ENCODE measurements around the gene HLCS. TPM values are rescaled to one million over a fixed set of nuclear protein-coding genes. Genes with fewer than 3 reads are reported as not detected.

HLCS gene
- polyA plus RNA-seq, 1 of the 3 experiments (the other 2 are of a cell fraction): 13.0 TPM

- Histone ChIP-seq H3K9me3 (no peaks in the 10 kb centered on the region), H3K27me3 (ENCODE audit: insufficient read depth) (no peaks in the 10 kb centered on the region), H2AFZ (ENCODE audit: low read depth) (no peak overlapping the region), H3K4me3 (ENCODE audit: low read depth in 2 of 2, low read length in 1 of 2) (peak overlapping the region; percentile 64 to 87; a peak in 3 of 4 replicates), H3K36me3 (replicated peaks in 1 of 2; ENCODE audit: control insufficient read depth in 1 of 2, insufficient read depth in 2 of 2, low read length in 1 of 2) (peaks cover 5 to 24% of the 10 kb centered on the region in 2 experiments), H3K9ac (0 out of 2 replicates have a peak overlapping the region, but pooled peaks have one; percentile 80), H3K4me2 (peak overlapping the region; percentile 96), H3K4me1 (ENCODE audit: control insufficient read depth in 1 of 2, insufficient read depth in 2 of 2, low read depth in 1 of 2, low read length in 1 of 2) (peaks cover 3 to 12% of the 10 kb centered on the region in 2 experiments; a peak in 2 of 4 replicates), H3F3A (replicated peaks; ENCODE audit: insufficient read depth) (peaks cover 2% of the 10 kb centered on the region), H3K27ac (ENCODE audit: low read depth in 2 of 2, low read length in 1 of 2) (no peak overlapping the region), H4K20me1 (ENCODE audit: insufficient read depth) (no peaks in the 10 kb centered on the region), H3K9me2 (no peaks in the 10 kb centered on the region), H3K79me2 (ENCODE audit: insufficient read depth) (peaks cover 16% of the 10 kb centered on the region)
- CTCF ChIA-PET: interaction anchor here (0.9 to 6.0 kb wide), 7 partner anchors 11 to 45 kb away, joined by 3 to 38 read pairs (median 3); no protein-coding TSS in a partner anchor
- WGBS (ENCODE audit: low lambda C conversion rate): 95% methylated on average over 8 of the region's 8 CpGs
- POLR2A ChIA-PET: interaction anchor here (2.3 kb wide), 1 partner anchor 25 kb away, joined by 10 read pairs; no protein-coding TSS in a partner anchor
- TF ChIP-seq CTCF (IDR thresholded peaks at IDR 0.05) (no peak), GATA2 (CRISPR knock-in tag; IDR thresholded peaks at IDR 0.05) (no peak), EP300 (IDR thresholded peaks at IDR 0.05; ENCODE audit: borderline replicate concordance in 1 of 2, low read depth in 1 of 2, low read length in 1 of 2) (no peak), RAD21 (IDR thresholded peaks at IDR 0.05; ENCODE audit: low read length) (no peak), RFX5 (IDR thresholded peaks at IDR 0.05; ENCODE audit: low read length) (no peak), CHD2 (IDR thresholded peaks at IDR 0.05; ENCODE audit: low read length, partially characterized antibody) (no peak), NFIC (IDR thresholded peaks at IDR 0.05; ENCODE audit: borderline replicate concordance) (no peak), REST (IDR thresholded peaks at IDR 0.05; ENCODE audit: low read depth, low read length) (no peak), POLR2AphosphoS5 (IDR thresholded peaks at IDR 0.05; ENCODE audit: low read depth, low read length) (no peak), ELF1 (IDR thresholded peaks at IDR 0.05) (no peak), USF2 (IDR thresholded peaks at IDR 0.05; ENCODE audit: borderline replicate concordance, low read depth, low read length) (no peak), NRF1 (IDR thresholded peaks at IDR 0.05; ENCODE audit: low read depth, low read length) (no peak), RXRA (IDR thresholded peaks at IDR 0.05; ENCODE audit: borderline replicate concordance, low read depth) (no peak)
- no peak for DNase-seq
These were observed 1.4 kb downstream of the HLCS start for GRCh38 chr21:36964827-36965719.
